Dermis microvascular lymphatic vessel endothelial cell (primary cell): ENCODE results near the gene CCDC14. TPM values are rescaled to one million over a fixed set of nuclear protein-coding genes. Genes with fewer than 3 reads are reported as not detected.
"Not testable (repeated sequence)": the region's sequence is repeated elsewhere in the genome, so short reads cannot be mapped to it uniquely, and the experiment has no call there.

Experiments used
- DNase-seq, 2 donors: peaks; one replicate each; pipeline versions ENCODE4 v3.0.0 to v3.0.0-alpha.2; 2010; ENCODE audit warnings: low read depth in 2 of 2
- total RNA-seq: library from RNA; depleted of rRNA; stranded (reverse); fragments of >200 nt; gene quantifications from 2 replicates; pipeline ENCODE4 v1.2.1, GENCODE V29; 2014

CCDC14 gene
- total RNA-seq, 1 donor from 2014 or later: 11.3 TPM

- DNase-seq: no peak
Observed at GRCh38 chr3:123899300-123899865, 61.6 kb downstream of the CCDC14 start.

- no peak for DNase-seq
Observed at GRCh38 chr3:123893012-123893411, 68.0 kb downstream of the CCDC14 start.

DNA sequence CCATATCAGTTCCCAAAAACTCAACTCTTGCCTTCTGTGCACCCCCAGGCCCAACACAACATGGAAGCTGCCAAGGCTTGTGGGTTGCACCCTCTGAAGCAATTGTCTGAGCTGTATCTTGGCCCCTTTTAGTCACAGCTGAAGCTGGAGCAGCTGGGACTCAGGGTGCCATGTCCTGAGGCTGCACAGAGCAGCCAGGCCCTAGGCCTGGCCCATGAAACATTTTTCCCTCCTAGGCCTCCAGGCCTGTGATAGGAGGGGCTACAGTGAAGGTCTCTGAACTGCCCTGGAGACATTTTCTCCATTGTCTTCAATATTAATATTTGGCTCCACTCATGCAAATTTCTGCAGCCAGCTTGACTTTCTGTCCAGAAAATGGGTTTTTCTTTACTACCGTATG lies 68.8 kb downstream of the CCDC14 start:
- no peak for DNase-seq

DNA sequence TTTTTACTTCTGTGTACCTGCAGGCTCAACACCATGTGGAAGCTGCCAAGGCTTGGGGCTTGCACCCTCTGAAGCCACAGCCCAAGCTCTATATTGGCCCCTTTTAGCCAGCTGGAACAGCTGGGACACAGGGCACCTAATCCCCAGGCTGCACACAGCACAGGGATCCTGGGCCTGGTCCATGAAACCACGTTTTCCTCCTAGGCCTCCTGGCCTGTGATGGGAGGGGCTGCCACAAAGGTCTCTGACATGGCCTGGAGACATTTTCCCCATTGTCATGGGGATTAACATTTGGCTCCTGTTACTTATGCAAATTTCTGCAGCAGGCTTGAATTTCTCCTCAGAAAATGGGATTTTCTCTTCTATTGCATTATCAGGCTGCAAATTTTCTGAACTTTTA lies 70.0 kb downstream of the CCDC14 start:
- DNase-seq: not testable (repeated sequence)

GRCh38 chr3:123890162-123890561 lies 70.9 kb downstream of the CCDC14 start:
- not testable (repeated sequence) for DNase-seq

DNA sequence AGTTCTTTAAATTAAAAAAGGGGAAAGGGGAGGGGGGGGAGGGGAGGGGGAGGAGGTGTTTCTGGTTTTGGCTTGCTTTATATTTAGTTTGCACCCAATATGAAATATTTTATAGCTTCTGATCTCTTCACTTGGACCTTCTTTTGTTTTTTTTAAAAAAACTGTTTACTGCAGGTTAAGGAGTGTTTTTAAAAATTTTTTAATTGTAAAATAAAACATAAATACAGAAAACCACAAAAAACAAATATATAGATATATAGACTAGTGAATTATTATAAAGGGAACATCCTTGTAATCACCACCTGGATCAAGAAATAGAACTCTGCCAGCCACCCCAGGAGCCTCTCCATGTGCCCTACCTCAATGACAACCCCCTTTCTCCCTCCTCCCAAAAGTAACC lies 76.0 kb downstream of the CCDC14 start:
- no peak for DNase-seq

DNA sequence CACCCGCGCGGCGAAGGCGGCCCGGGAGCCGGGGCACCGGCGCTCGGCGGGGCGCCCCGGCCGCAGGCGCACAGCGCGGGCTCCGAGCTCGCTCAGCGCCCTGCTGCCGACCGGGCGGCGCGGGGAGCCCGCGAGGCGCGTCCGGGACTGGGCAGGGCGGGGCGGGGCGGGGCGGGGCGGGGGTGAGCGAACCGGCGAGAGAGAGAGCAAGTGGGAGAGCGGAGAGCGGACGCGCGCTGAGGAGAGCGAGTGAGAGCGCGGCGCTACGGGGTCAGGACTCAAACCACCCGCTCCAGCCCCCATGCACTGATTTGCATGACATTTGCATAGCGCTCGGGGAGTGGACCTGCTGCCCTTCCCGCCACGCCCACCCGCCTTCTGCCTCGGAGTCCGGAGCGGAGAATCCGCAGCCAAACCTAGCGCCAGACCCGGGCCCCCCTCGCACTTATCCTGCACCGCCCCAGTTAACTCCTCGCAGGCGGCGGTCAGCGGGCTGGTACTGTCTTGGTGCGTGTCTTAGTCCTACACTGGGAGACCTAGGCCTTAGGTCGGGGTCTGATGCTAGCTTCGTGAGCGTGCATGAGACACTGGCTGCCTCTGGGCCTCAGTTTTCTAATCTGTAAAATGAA lies 76.7 kb downstream of the CCDC14 start, which contains the start of gene MYLK:
Gene MYLK (minus strand): TSS at position 130 of the 629 bp plus-strand sequence. CDS start 90,491 bp downstream, outside the sequence.
- DNase-seq: peak; percentile 27 to 88

DNA sequence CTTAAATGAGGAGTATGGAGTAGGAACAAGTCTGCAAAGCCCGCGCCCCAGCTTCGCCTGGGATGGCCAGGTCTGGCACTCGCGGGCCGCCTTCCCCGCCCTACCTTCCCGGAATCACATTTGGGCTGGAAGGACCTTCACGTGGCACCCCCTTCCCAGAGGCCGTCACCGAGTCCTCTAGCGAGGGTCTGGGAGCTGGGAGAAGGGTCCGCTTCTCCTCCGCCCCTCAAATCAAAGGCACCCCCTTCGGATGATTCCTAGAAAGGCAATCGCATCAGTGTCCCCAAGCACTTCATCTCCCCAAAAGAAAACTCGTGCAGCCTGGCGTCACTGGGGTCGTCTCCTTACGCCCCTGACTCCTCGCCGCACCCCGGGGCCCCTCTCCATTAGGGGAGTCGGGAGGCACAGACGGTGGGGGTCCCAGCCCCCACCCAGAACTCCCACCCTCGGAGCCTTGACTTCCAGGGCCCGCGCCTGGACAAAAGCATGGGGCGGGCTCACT lies 77.3 kb downstream of the CCDC14 start:
- DNase-seq: no peak

GRCh38 chr3:123883111-123883510 lies 77.9 kb downstream of the CCDC14 start:
- DNase-seq: no peak

DNA sequence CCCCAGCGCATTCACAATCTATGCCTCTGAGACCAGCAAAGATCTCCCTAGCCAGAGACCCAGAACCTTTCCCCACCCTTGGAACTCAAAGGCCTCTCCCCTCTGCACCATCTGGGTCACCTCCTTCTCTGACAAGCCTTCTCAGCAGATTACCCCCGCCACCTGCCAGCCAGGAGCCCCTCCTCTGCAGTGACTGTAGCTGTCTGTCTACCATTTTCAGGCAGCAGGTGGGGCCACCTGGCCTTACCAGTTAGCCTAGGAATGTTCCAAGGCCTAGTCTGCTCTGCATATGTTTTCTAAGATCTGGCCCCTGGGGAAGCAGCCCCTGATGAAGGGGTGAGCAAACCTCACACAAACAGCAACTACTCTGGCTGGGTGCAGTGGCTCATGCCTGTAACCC lies 79.3 kb downstream of the CCDC14 start:
- no peak for DNase-seq

GRCh38 chr3:123880998-123881561 lies 79.9 kb downstream of the CCDC14 start:
- DNase-seq: peak; percentile 26 to 53

- no peak for DNase-seq
Observed at GRCh38 chr3:123878807-123879206, 82.2 kb downstream of the CCDC14 start.

DNA sequence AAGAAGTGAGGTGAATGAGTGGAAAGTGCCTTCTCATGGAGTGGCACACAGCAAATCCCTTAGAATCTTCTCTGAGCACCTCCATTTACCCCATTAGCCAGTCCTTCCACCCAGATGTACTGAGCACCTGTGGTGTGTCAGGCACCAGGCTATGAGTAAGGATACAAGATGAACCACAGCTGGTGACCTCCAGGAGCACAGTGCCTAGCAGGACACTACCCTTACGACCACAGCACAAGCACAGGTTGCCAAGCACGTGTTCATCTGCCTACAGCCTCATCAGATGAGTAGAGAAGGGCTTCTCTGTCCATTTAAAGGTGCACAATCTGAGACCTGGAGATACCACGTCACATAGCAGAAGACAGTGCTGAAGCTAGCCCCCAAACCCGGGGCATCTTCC lies 83.1 kb downstream of the CCDC14 start:
- no peak for DNase-seq

DNA sequence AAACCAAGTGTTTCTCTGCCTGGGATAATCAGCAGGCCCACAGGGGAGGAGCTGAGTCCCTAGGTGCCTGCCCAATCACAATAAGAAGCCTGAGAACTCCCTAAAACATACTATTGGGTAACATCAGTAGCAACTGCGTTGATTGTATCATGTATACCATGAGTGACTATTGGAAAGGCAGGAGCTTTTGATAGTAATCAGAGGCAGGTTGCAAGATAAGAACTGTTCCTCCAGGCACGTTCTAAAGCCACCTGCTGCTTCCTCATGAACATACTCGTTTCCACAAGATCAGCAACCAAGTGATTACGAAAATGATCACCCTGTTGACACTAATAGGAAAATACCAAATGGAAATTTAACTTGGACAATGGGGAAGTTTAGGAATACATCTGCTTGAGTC lies 83.6 kb downstream of the CCDC14 start:
- no peak for DNase-seq

DNA sequence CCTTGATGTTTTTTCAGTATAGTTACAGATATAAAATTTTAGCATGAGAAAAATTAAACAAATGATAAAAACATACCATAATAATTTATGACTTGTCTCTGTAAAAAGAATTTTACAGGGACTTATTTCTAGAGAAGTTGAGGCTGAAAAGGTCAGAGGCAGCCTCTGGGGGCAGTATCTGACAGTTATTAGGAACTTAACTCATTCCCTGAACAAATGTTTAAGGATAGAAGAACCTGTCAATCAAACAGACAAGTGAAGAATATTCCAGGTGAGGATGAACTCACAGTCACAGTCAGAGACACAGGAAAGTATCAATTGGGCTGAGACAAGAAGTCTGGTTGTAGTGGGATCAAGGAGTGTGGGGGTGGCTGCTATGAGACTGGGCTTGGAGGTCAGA lies 84.2 kb downstream of the CCDC14 start:
- no peak for DNase-seq

- DNase-seq: no peak
Observed at GRCh38 chr3:123872621-123873020, 88.4 kb downstream of the CCDC14 start.

- peak; percentile 75 to 81 for DNase-seq
Observed at GRCh38 chr3:123871946-123872345, 89.1 kb downstream of the CCDC14 start.

GRCh38 chr3:123870033-123870432 lies 91.0 kb downstream of the CCDC14 start:
- no peak for DNase-seq

DNA sequence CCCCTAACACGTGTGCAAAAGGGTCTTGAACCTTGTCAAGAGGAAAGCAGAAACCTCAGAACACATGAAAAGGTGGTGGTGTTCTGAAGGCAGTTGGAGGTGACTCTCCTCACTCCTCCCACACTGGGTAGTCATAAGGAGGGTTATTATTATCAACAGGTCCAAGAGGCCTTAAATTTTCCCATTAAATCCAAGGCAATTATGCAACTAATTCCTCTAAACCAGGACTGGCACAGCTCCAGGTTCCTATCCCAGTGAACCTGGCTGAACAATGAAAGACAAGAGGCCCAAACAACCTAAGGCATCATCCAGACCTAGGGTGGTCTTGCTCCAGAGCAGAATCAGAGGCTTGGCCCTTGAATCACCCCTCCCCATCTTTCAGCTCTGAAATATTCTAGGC lies 91.9 kb downstream of the CCDC14 start:
- no peak for DNase-seq

DNA sequence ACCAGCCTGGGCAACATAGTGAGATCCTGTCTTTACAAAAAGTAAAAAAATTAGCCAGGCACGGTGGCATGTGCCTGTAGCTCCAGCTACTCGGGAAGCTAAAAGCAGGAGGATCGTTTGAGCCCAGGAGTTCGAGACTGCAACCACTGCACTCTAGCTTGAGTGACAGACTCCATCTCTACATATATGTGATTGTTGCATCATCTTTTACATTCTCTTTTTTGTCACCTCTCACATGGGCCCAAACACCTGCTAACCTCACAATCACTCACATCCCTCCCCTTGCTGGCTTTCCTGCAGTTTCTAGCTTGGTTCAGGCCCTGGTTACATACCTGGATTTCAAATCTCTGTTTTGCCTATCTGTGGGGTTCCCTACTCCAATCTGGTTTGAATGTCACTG lies 96.3 kb downstream of the CCDC14 start:
- no peak for DNase-seq
